Stimulated activated CD8-positive, alpha-beta memory T cell treated with anti-CD3 and anti-CD28 coated beads, Interleukin-15, amount 100 ng/mL, for 48 hours (primary cell): ENCODE data around the gene NELFA.
"Not testable (repeated sequence)": the region's sequence is repeated elsewhere in the genome, so short reads cannot be mapped to it uniquely, and the experiment has no call there.

Experiments used
- DNase-seq, 2 donors: peaks; one replicate each; pipeline ENCODE4 v3.0.0-alpha.2; 2020; ENCODE audit warnings: low read depth in 2 of 2

Gene NELFA

DNA sequence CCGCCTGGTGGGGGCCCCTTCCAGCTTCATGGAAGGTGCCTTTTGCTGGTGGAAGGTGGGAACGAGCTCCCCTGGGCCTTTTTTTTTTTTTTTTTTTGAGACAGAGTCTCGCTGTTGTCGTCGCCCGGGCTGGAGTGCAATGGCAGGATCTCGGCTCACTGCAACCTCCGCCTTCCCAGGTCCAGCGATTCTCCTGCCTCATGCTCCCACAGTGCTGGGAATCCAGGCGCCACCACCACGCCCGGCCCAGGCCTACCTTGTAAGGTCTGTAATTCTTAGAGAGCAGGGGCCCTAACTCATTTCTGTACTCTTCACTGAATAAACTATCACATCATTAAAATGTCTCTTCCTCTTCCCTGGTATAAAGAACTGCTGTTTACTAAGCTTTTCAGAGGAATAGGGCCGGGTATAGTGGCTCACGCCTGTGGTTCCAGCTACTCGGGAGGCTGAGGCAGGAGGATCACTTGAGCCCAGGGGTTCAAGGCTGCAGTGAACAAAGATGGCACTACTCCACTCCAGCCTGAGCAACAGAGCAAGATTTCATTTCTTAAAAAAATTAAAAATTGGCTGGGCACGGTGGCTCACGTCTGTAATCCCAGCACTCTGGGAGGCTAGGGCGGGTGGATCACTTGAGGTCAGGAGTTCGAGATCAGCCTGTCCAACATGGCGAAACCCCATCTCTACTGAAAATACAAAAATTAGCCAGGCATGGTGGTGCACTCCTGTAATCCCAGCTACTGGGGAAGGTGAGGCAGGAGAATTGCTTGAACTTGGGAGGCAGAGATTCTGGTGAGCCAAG, 14.9 kb downstream of the NELFA start:
- DNase-seq, result not testable (repeated sequence)

DNA sequence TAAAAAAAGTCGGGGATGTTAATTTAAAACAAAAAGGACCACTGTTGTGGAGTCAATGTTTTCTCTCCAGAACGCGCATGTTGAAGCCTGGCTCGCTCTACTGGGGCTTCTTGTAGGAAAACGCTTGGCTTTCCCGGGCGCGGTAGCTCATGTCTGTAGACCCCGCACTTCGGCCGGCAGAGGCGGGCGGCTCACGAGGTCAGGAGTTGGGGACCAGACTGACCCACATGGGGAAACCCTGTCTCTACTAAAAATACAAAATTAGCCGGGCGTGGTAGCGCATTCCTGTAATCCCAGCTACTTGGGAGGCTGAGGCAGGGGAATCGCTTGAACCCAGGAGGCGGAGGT, 15.6 kb downstream of the NELFA start:
- DNase-seq, result no peak

DNA sequence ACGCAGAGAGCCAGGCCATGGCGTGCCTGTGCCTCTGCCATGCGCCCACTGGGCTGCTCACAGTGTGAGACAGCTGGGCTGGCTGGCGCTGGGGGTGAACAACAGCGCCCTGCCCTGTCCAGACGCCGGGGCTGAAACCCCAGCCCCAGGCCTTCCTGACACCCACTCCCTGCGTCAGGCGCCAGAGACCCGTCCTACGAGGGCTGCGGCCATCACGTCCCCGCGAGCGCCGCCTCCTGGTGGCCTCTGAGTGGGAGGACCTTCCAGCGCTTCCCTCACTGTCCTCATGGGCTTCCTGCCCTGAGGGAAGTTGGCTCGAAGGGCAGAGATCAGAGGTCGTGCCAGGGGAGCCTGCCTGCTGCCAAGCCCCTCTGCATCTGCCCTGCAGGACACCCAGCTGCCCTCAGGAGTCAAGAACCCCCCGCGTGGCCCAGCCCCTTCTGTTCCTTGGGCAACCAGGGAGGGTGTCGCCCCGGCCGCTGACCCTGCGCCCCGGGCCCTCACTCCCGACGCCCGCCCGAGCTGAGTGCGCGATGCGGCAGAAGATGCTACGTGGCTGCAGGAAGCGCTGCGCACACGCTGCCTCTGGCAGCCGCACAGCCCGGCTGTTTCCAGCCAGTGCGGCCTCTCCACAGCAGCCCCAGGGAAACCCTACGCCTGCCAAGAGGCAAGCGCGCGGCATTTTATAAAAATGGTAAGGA, 16.2 kb downstream of the NELFA start:
- DNase-seq, result no peak

DNA sequence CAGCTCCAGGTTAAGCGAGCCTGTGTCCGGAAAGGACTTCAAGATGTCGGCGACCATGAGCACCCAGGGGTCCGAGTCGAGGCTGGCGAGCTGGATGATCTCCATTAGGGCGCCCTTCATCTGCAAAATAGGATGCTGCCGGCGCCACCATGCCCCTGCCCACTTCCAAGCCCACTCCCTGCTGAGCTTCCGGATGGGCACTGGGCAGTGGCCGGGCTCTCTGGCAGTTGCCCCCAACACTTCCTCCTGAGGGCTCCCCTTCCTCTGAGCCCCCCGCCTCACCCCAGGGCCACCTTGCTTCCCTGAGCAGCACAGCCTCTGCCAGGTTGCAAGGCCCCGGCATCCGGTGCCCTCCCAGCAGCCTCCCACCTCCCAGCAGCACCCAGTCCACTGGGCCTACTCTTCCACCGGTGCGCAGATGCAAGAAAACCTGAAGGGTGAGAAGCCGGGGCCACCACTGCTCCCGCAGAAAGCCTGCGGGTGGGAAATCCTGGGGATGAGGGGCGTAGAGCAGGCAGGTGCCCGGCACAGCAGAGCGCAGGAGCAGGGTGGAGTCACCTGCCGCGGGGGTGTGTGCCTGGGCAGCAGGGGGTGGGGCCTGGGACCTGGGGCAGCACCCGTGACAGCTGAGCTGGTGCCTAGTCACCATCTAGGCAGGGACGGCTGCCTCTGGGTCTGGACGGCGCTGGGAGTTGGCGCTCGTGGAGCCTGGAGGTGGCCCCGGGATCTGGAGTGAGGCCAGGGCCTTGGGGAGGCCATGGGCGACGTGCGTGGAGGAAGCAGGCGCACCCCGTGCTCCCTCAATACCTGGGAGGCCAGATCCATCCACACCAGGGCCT, 17.0 kb downstream of the NELFA start:
- no peak for DNase-seq

DNA sequence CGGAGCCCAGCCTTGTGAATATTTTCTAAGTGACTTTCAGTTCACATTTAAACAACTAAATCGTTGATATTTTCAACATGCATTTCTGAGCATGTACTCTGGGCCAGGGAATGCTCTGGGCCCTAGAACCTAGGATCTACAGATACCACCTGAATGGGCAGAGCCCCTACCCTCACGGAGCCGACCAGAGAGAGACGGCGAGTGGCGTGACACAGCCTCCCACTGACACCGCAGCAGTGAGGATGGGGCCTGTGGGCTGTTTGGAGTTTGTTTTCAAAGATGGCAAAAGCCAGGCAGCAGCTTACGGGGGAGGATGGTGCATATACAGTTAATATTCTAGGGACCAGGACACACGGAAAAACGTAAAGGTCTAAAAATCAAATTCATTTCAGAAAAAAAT, 17.7 kb downstream of the NELFA start:
- DNase-seq, result no peak

DNA sequence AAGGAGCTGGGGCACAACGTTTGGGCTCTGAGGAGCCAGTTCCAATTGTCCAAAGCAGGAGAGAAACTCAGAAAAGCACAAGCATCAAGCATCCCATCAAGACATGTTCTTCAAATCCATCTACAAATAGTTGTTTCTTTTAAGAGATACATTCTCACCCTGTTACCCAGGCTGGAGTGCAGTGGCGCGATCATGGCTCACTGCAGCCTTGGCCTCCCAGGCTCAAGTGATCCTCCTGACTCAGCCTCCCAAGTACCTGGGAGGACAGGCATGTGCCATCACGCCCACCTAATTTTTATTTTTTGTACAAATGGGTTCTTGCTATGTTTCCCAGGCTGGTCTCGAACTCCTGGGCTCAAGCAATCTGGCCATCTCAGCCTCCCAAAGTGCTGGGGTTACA, 18.1 kb downstream of the NELFA start:
- no peak for DNase-seq

DNA sequence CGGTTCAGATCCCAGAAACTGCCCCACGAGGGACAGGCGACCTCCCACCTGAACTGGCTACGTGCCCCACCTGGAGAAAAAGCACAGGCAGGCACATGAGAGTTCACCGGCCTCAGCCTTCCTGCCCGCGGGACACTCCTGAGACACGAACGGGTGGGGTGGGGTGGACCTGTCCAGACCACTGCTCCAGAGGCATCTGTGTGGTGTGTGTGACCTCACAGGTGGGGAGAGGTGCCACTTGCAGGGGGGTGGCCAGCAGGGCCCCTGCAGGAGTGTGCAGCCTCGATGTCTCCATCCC, 18.5 kb downstream of the NELFA start:
- no peak for DNase-seq

DNA sequence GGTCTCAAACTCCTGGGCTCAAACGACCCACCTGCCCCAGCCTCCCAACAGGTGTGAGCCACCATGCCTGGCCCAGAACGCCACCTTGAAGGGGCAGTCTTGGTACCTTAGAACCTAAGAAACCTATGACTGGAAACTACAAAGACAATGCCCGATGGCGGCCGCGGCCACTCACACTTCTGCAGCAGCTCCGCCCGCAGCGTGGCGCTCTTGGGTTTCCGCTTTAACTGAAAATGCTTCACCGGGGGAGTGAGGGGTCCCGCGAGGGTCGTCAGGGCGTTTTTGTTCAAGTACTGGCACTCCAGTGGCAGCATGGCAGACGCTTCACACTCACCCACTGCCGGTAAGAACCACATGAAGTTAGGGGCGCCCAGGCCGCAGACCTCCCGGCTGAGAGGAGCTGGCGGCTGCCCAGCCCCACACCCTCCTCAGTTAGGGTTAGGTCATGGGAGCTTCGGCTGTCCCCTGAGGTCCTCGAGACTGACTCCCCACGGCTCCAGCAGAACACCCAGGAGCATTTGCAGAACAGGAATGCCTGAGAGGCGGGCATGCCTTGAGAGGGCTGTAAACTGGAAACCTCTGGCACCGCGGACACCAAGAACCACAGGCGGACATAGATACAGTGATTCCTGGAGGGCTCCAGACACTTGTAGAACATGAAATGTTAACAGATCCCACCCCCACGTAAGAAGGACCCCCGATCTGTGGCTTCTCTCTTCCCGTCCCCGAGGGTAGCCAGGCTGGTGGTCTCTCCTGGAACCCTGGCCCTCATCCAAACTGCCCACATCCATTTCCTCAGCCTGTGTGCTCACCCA, 19.0 kb downstream of the NELFA start:
- no peak for DNase-seq

DNA sequence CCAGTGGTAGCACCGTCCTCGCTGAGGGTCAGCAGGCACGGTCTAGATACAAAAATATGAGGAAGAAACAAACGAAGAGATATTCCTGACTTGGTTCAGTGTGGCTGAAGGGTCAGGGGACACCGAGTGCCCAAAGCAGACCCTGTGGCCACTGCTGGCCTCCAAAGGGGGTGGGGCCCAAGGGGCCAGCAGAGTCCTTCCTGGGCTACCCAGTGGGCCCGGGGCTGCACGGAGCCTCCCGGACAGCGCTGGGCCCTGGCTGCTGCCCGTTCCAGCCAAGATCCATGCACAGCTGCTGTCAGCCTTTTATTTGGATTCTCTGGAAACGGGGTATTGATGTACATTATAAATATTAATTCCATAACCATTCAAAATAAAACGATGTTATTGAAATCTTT, 20.4 kb downstream of the NELFA start:
- no peak for DNase-seq

DNA sequence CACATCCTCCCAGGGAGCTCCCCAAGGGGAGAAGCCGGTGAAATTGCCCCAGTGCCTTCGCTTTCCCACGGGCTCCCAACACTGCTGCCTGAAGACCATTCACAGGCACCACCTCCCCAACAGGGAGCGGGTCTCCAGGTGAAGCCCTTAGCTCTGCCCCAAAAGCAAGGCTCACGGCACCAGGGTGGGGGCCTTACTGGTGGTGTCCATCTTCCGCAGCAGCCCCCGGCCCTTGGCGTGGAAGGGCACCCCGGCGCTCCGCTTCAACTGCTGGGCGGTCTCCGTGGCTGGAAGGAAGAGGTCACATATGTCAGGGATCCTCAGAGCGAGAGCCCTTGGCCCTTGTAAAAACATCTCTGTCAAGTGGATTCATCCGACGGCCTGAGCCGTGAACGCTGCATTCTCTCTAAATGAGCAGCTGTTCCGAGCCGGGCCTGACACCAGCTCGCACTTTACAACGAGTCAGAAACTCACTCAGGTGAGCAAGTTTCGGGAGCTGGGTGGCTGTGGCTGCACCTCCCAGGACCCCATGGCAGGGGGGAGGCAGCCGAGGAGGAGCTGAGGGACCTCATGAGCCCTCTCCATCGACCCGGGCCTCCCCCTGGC, 20.9 kb downstream of the NELFA start:
- DNase-seq, result no peak

DNA sequence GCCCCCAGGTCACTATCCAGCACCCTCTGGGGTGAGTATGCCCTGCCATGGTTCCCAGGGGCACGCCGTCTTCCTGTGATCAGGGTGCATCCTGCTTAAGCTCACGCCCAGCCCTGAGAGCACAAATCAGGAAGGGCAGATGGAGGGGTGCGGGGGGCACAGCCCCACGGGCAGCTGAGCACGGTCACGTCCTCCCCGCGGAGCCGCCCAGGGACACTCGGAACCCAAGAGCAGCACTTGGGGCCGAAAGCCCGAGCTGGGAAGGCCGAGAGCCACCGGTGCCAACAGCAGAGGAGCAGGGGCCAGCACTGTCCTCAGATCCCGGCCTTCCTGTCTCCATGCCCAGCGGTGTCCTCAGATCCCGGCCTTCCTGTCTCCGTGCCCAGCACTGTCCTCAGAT, 21.5 kb downstream of the NELFA start:
- DNase-seq, result no peak

DNA sequence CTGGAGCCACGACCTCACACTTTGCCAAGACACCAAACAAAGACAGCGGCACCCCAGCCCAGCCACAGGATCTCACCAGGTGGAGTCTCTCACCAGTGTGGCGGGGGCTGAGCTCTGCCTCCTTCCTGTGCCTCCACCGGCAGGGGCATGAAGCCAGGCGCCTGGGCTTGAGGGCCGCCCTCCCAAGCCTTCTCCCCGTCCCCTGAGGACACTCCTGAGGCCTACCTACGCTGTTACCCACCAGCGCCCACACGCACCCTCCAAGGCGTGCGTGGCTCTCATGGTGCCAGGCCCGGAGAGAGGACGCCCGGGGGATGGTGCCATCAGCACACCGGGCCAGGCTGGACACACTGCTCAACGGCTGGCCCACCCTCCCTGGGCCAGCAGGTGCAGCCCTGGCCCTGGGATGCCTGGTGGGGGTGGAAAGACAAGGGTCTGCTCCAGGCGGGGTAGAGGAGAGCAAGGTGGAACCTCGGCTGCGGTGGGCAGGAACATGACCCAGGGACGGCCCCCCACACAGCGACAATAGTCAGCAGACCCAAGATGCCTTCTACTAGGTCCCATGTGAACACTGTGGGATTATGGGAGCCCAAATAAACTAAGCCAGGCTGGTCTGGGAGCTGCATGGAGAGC, 22.1 kb downstream of the NELFA start:
- DNase-seq, result no peak

DNA sequence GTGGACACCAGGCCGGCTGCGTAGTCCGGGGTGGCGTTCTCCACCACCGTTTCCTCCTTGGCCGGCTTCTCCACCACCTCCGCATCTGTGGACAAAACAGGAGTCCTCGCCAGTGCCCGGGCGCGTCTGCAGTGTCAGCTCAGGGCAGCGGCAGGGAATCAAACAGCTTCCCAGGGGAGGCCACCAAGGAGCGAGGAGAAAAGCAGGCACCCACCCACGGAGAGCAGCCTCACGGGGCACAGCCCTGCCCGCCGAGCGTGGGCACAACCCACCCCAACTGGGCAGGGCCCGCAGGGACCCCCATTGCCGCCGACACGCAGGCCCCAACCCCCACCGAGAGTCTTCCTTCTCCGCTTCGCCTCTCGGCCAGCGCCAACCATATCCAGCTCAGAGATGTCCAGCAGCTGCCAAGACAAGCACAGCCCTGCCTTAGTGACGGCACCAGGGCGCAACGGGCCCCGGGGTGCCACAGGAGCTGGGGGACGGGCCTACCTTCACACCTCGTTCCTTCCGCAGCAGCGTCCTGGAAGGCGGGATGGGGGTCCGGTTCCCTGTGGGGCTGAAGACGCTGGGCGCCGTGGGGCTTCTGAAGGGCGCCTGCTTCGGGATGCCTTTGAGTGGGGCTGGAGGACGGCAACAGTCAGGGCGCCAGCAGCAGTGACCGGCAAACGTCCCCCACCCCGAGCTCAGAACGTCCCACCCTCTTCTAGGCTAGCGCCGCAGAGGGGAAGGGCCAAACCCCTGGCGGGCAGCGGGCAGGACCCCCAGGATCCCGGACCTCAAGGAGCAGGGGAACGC, 22.8 kb downstream of the NELFA start:
- DNase-seq, result no peak

DNA sequence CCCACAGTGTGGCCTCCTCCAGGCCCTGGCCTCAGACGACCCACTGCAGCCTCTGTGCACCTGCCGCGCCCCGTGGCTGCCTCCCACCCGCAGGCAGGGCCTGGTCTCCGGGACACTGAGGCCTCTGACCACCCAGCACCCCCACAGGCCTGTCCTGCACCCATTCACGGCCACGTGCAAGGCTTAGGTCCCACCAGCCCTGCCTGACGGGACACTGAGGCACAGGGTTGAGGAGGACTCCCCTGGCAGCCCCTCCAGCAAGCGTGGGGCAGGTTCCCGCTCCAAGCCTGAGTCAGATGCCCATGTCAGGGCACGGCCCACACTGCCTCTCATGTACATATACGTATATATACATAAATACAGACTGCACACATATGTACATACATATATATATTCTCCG, 23.5 kb downstream of the NELFA start:
- DNase-seq, result no peak

DNA sequence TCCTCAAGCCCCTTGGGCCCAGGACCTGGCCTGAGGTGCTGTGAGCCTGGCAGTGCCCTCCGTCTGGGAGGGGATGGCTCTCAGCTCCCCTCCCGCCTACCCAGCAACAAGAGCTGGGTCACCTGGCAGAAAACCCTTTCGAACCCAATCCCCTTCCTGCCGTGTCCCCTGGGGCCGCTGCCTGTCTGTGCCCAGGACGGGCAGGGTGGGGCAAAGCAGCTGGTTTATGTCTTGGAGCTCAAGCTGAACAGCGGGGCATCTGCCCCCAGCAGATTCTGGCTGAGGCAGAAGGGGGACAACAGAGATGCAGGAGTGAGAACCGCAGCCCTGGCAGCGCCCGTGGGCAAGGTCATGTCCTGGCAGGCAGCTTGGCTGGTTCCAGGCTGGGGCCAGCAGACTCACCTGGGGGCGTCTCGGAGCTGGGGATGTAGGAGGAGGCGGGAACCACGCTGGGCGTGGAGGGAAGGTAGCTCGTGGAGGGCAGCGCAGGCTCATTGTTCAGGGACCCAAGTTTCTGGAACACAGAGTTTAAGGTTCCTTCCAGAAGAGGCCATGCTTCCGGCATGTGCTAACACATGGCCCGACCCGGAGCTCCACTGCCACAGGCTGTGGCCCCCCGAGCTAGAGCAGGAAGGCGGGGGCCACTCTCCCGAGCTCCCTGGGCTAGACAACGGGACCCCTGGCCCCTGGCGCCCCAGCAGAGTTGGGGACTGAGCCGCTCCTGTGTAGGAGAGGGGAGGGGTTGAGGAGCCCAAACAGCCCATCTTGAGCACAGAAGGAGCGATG, 24.2 kb downstream of the NELFA start:
- DNase-seq, result no peak

DNA sequence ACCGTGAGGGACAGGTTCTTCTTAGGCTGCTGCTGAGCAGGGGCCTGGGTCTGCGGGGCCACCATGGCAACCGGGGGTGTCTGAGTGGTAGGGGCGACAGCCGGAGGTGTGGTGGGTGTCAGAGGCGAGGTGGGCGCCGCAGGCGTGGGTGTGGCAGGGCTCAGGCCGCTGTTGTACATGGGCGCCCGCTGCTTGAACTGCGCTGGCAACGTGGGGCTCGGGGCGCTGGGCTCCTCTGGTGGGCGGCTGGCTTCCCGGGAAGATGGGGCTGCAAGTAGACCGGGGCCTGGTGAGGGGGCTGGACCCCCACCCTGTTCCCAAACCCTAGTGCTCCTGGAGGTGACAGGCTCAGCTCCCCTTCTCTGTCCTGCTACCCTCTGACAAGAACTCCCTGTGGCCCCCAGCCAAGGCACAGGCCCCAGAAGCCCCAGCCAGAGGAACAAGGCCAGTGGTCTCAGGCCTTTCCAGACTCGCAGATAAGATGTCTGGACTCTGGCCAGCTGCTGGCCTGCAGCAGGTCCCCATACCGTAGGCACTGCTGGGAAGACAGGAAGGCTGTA, 24.8 kb downstream of the NELFA start:
- DNase-seq, result no peak

DNA sequence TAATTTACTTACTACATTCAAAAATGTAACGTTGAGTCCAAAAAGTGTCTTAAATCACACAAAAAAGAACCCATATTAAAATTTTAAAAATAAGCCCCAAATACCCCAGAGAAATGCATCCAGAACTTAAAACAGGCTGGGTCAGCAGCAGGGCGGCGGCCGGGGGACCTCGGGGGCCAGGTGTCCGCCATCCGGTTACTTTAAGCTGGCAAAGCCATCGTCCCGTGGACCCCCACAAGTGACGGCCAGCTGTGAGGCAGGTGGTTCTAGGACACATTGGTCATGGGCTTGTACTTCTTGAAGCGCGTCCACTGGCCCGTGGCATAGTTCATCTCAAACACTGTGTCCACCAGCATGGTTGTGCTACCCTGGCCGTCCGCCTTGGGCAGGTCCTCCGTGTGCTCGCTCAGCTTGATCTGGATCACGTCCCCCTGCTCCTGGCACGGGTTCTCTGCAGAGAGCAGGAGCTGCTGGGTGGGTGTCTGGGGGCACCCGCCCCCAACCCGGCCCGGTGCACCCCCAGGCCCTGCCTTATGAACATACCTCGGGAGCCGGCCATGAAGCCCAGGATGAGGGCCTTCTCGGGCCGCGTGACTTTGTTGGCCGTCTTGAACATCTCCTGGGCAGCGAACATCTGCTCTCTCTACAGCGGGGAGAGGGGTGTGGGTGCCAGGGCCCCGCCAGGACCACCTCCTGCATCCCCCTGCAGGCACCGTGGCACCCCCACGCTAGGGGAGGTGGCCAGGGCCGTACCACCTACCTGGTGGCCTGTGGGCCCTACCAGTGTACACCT, 25.5 kb downstream of the NELFA start:
- DNase-seq, result no peak
